ENCODE data around the gene RD3L. TPM values are rescaled to one million over a fixed set of nuclear protein-coding genes. Genes with fewer than 3 reads are reported as not detected.

Gene RD3L
- total and polyA plus RNA-seq, 2 of the 13 experiments (the other 11 are each of a cell fraction or from before 2014, with no cell fraction given) = not detected

DNA sequence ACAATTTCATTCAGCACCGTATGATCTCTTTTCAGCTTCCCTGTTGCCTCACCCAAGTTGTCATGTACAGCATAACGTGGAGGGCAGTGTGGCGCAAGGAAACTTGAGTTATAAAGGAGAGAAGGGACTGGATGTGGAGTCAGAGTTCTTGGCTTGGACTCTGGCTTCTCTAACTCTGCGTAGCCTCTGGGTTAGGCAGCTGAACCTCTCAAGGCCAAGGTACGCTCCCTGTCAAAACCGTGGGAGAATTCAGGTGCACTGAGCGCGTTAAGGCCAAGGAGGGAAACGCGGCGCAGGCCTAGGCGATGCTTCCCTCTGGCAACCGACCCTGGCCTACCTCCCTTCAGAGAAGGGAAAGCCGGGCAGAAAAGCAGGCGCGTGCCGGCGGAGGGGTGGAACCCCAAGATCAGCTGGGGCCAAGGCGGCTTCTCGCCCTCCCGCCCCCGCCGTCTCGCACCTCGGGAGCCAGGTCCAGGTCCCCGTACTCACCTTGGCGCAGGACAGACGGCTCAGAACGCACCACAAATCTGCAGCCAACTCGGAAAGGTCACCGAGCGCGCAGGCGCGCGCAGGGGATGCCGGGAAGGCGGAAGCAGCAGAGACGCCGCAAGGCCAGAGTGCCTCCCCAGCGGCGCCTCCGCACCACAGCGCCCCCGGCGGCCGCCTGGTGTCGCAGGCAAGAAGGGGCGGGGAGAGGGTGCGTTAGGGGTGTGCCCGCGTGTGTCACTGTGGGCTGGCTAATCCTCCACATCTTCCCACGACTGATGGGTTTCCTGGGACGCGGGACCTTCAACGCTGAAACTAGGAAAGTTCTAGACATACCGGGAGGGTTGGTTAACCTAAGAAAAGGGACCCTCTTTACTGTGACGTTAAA lies 21.1 kb downstream of the RD3L start (continued):
- TF ChIP-seq GATAD1 (CRISPR knock-in tag; IDR thresholded peaks at IDR 0.05) = peak; percentile 97
- TF ChIP-seq ZNF136 (CRISPR knock-in tag; IDR thresholded peaks at IDR 0.05; ENCODE audit: low read depth) = no peak
- TF ChIP-seq ELF4 (CRISPR knock-in tag; IDR thresholded peaks at IDR 0.05; ENCODE audit: borderline replicate concordance) = peak; percentile 81; the same call in 1 of the 2 replicates
- TF ChIP-seq ZBTB3 (CRISPR knock-in tag; IDR thresholded peaks at IDR 0.05; ENCODE audit: borderline replicate concordance, low read depth) = no peak; the same call in 1 of the 2 replicates
- peak; percentile 50 for TF ChIP-seq ZNF274 (CRISPR knock-in tag; IDR thresholded peaks at IDR 0.05)
- no peak for TF ChIP-seq ZNF180 (CRISPR knock-in tag; IDR thresholded peaks at IDR 0.05; ENCODE audit: borderline replicate concordance, low read depth)
- peak; percentile 98 for TF ChIP-seq XRCC5 (optimal IDR thresholded peaks at IDR 0.05; ENCODE audit: low read length)
- TF ChIP-seq ZNF878 (CRISPR knock-in tag; IDR thresholded peaks at IDR 0.05) = peak; percentile 51; the same call in 1 of the 2 replicates
- peak; percentile 63 for TF ChIP-seq HIVEP1 (CRISPR knock-in tag; IDR thresholded peaks at IDR 0.05)
- TF ChIP-seq ZNF30 (CRISPR knock-in tag; IDR thresholded peaks at IDR 0.05) = no peak
- no peak; the same call in 1 of the 2 replicates for TF ChIP-seq TOPORS (CRISPR knock-in tag; IDR thresholded peaks at IDR 0.05)
- TF ChIP-seq SIX4 (CRISPR knock-in tag; IDR thresholded peaks at IDR 0.05) = no peak
- TF ChIP-seq, protein P1, sequence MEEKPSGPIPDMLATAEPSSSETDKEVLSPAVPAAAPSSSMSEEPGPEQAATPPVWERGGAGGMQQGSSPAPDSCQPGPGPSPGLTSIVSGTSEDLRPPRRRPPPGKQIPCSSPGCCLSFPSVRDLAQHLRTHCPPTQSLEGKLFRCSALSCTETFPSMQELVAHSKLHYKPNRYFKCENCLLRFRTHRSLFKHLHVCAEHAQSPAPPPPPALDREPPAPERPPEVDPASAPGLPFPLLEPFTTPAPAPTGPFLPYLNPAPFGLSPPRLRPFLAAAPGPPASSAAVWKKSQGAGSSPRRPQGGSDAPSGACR (CRISPR knock-in tag; IDR thresholded peaks at IDR 0.05) = peak; percentile 38; the same call in 1 of the 2 replicates
- TF ChIP-seq, protein P2, sequence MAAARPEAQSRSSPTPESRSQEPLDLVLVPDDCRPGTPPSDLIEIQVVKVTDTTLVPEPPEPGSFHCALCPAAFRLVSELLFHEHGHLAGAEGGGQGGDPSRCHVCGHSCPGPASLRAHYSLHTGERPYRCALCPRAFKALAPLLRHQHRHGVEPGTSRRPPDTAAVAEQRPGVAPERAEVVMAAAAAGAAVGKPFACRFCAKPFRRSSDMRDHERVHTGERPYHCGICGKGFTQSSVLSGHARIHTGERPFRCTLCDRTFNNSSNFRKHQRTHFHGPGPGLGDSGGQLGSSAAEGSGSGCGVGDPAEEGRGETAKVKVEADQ (CRISPR knock-in tag; IDR thresholded peaks at IDR 0.05; ENCODE audit: borderline replicate concordance) = peak; percentile 83
- no peak for TF ChIP-seq ISX (CRISPR knock-in tag; conservative IDR thresholded peaks at IDR 0.05)
- TF ChIP-seq, protein P3, sequence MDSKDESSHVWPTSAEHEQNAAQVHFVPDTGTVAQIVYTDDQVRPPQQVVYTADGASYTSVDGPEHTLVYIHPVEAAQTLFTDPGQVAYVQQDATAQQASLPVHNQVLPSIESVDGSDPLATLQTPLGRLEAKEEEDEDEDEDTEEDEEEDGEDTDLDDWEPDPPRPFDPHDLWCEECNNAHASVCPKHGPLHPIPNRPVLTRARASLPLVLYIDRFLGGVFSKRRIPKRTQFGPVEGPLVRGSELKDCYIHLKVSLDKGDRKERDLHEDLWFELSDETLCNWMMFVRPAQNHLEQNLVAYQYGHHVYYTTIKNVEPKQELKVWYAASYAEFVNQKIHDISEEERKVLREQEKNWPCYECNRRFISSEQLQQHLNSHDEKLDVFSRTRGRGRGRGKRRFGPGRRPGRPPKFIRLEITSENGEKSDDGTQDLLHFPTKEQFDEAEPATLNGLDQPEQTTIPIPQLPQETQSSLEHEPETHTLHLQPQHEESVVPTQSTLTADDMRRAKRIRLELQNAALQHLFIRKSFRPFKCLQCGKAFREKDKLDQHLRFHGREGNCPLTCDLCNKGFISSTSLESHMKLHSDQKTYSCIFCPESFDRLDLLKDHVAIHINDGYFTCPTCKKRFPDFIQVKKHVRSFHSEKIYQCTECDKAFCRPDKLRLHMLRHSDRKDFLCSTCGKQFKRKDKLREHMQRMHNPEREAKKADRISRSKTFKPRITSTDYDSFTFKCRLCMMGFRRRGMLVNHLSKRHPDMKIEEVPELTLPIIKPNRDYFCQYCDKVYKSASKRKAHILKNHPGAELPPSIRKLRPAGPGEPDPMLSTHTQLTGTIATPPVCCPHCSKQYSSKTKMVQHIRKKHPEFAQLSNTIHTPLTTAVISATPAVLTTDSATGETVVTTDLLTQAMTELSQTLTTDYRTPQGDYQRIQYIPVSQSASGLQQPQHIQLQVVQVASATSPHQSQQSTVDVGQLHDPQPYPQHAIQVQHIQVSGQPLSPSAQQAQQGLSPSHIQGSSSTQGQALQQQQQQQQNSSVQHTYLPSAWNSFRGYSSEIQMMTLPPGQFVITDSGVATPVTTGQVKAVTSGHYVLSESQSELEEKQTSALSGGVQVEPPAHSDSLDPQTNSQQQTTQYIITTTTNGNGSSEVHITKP (CRISPR knock-in tag; IDR thresholded peaks at IDR 0.05; ENCODE audit: low read depth) = 0 out of 2 replicates have a peak, but pooled peaks have one; percentile 34
- peak; percentile 23 for TF ChIP-seq RELA (CRISPR knock-in tag; IDR thresholded peaks at IDR 0.05)
- TF ChIP-seq KDM6A (CRISPR knock-in tag; IDR thresholded peaks at IDR 0.05; ENCODE audit: low read depth) = no peak
- peak; percentile 98 for TF ChIP-seq GABPB1 (CRISPR knock-in tag; IDR thresholded peaks at IDR 0.05)
- TF ChIP-seq HMGA1 (CRISPR knock-in tag; conservative IDR thresholded peaks at IDR 0.05) = no peak
- TF ChIP-seq PPARG (CRISPR knock-in tag; conservative IDR thresholded peaks at IDR 0.05) = no peak
